ENCODE measurements around the gene ASB1.

DNA sequence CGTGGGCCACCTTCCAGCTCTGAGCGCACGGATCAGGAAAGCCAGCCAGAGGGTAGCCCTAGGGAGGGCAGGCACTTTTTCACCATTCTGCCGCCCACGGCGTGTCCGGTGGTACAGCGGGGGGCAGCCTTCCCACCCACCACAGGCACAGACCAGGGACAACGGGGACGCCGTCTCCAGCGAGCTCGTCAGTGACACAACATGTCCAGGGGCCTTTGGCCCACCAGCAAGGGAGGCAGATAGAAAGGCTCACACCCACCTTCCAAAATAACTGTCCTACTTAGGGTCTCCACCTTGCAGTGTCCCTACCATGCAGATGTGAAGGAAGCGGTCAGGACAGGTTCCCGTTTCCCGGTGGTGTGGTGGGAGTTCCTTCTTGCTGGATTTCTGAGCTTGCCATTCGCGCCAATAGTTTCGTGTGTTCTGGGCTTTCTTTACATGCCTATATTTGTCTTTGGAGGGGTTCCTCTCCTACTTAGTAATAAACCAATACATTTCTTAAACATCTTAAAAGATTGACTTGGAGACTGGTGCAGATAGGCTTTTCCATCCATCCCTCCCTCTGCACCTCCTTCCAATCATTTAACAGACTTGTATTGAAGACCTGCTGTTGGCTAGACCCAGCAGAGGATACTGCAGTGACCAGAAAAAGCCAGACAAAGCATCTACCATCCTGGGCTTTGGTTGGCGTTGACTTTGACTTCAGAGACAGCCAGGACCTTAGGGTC is 872 bp downstream of the ASB1 start:
- TF ChIP-seq POLR2A (IDR thresholded peaks at IDR 0.05) = no peak
- no peak for TF ChIP-seq CTCF (IDR thresholded peaks at IDR 0.05)

All from vagina (tissue), 2 donors.